HG03039 (cell line): Measurements from ENCODE around the gene CLEC11A.

Experiments
- ATAC-seq: cut with Tn5 transposase; IDR thresholded peaks from one replicate; pipeline ENCODE4 v1.9.1; 2021; ENCODE audit warnings: mild to moderate bottlenecking, moderate library complexity; ENCODE audit not compliant: unreplicated experiment

Gene CLEC11A

DNA sequence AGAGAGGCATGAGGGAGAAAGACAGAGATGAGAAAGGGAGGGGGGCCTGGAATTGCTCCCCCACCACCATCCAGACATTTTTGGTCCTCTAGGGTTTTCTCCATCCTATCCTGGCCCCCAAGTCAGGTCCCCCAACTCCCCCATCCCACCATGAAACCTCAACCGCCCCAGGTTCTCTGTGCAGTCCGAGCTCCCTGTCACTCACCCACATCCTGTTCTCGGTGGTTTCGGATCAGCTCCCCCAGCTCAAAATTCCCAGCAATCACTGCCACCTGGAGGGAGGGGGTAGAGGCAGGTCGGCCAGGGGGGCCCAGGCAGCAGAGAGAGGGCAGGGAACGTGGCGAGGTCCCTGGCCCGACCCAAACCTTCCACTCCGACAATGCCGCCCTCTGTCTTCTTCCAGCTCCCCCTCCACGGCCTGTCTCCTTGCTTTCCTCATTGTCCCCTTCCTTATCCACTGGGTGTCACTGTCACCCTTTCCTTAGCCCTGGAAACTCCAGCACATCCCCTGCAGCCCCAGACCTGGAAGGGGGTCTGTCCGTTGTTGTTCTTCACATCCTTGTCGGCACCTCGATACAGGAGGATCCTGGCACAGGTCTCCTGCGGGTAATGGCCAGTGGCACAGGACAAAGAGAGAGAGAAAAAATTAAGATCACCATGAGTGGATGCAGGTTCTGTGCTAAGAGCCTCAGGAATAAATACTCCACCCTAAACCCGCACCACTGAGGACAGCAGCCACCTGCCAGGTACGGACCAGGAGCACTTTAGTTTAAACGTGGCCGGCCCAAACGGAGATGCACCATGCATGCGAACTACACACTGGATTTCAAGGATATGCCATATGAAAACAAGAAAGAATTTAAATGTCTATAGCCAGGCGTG is 19.0 kb upstream of the CLEC11A start:
- no peak for ATAC-seq

DNA sequence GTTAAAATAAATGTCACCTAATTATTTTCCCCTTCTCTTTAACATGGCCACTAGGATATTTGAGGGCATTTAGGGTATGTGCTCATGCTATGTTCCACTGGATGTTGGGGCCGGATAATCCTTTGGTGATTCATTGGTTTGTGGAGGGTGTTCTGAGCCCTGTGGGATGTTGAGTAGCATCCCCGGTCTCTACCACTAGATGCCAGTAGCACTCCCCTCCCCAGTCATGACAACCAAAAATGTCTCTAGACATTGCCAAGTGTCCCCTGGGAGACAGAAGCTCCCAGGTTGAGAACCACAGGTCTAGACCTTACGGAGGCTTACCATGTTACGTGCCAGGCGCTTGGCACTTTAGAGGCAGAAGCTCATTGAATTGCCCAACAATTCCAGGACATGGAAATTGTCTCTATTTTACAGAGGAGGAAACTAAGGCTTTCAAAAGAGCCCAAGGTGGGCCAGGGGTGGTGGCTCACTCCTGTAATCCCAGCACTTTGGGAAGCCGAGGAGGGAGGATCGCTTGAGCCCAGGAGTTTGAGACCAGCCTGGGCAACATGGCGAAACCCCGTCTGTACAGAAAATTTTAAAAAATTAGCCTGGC is 17.6 kb upstream of the CLEC11A start:
- no peak for ATAC-seq

DNA sequence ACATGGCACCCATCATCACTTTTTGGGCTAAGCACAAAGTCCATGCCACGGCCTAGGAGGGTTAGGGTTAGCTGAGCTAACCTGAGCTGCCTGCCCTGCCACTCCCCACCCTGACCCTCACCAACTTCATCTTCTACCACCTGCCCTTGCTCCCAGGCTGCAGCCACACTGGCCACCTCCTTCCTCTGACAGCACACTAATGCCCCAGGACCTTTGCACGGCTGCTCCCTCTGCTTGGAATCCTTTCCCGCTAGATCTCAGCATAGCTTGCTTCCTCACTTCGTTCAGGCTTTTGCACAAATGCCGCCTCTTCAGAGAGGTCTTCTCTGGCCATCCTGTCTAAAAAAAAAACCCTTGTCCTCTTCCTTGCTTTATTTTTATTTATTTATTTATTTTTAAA is 16.8 kb upstream of the CLEC11A start:
- ATAC-seq, result no peak

DNA sequence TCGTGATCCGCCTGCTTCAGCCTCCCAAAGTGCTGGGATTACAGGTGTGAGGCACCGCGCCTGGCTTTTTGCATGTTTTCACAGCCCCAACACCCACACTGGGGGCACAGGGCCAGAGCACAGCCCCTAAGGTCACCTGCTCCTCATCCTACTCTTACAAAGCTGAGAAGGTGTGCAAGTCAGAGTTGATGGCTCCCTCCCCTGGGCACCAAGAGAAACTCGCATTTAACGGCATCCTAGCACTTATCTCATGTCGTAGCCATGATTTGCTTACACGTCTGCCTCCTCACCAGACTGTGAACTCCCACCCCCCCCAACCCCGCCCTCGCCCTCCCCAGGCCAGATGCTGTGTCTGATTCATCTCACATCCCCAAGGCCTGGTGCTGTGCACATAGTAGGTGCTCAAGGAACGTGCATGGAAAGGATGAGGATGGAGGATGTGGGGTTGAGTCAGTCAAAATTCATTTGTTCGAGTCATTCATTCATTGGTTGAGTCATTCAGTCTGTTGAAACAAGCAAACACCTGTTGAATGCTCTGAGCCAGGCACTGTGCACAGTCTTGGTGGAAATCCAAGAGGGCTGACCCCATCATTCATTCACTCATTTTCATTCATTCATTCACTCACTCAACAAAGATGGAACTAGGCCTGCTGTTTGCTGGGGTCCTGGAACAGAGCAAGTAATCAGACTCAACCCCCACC is 14.8 kb upstream of the CLEC11A start:
- no peak for ATAC-seq

DNA sequence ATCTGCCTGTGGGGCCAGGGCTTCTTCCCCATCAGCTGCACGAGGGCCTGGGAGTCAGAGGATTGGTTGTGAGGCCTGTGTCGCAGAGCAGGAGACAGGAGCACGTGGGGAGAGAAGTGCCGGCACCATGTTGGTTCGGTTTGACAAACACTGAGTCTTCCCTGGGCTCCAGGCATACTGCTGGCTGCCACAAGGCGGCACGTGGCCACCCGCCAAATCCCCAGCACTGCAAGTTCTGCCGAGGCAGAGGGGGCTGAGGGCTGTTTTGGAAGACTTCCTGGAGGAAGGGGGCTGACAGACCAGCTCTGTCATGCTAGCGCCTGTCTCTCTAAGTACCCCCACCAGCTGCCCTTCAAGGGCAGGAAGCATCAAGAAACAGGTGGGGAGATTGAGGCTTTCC is 13.1 kb upstream of the CLEC11A start:
- ATAC-seq, result no peak

DNA sequence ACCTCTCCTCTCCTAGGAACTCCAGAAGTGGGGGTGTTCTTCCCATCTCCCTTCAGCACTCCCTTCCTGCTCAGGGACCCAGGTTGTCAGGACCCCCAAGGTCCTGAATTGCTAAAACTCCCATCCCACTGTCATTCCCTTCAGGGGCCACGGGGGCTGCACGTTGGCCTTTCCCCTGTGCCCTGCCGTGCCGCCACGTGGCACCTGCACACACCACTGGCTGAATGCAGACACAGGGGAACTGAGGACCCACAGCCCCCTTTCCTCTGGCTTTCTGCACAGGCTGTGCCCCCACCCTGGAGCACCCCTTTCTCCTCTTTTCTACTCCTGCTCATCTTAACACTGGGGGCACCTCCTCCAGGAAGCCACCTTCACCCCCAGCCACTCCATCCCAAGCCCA is 12.6 kb upstream of the CLEC11A start:
- ATAC-seq, result no peak

DNA sequence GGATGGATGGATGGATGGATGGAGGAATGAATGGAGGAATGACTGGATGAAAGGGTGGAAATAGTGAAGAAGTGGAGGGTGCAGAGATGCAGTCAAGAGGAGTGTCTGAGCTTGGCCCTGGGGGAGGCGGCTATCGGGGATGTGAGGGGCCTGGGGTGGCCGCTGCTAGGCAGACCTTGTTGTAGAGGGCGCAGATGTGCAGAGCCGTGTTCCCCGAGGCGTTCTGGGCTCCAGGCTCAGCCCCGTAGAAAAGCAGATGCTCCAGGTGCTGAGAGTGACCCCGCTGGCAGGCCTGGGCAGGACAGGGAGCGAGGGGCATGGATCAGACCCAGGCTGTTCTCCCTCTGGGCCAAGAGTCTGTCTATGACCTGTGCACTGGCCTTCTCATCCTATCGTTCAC is 12.0 kb upstream of the CLEC11A start:
- ATAC-seq, result no peak

DNA sequence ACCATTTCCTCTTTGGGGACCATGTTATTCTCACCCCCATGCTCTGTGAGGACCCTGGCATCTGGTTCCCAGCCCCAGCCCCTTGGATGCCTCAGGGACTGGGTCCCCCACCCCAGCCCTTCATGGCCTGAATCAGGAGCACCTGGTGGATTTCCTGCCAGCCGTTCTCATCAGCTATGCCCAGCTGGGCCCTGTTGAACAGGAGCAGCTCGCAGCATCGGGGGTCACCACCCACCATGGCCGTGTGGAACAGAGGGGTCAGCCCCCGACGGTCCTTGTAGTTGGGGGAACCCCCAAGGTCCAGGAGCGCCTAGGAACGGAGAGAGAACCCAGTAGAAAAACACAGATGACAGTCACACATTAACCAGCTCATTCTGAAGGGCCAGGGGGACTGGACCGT is 11.4 kb upstream of the CLEC11A start:
- no peak for ATAC-seq

DNA sequence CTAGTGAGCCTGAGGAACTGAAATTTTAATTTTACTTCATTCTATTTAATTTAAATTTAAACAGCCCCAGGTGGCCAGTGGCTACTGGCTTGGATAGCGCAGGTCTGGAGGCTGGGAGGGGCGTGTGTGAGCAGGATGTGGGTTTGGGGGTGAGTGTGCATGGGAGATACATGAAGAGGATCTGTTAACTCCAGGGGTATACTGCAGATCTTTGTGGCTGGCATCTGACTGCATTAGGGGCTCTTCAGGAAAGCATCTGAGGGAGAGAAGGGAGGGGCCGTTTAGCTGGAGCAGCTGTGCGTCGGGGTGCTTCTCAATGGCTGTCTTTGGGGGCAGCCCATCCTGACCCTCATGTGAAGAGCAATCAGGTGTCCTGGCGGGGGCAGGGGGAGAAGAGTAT is 10.3 kb upstream of the CLEC11A start:
- no peak for ATAC-seq

DNA sequence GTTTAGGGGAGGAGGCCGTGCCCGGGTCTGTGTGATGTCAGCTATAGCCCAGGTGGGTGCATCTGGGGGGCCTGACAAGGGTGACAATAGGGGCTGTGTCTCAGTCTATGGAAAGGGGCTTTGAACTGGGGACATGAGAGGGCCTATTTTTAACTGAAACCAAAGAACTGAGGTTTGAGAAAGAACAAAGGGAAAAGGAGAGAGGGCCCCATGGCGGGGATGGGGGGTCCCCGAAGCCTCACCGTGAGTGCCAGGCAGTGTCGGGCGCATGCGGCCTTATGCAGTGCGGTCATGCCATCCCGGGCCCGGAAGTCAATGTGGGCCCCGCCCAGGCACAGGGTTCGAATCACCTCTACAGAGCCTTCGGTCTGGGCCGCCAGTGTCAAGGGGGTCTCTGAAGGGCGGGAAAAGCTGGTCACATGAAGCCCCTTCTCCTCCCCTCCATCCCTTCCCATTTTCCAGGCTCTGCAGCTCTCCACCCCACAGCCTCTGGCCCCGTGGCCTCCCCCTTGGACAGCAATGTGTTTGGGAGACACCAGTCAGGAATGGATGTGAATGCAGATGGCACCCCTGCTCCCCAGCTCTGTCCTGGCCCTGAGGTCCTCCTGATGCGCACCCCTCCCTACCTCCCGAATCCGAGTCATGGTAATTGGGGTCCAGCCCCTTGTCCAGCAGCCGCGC is 9.5 kb upstream of the CLEC11A start:
- no peak for ATAC-seq

DNA sequence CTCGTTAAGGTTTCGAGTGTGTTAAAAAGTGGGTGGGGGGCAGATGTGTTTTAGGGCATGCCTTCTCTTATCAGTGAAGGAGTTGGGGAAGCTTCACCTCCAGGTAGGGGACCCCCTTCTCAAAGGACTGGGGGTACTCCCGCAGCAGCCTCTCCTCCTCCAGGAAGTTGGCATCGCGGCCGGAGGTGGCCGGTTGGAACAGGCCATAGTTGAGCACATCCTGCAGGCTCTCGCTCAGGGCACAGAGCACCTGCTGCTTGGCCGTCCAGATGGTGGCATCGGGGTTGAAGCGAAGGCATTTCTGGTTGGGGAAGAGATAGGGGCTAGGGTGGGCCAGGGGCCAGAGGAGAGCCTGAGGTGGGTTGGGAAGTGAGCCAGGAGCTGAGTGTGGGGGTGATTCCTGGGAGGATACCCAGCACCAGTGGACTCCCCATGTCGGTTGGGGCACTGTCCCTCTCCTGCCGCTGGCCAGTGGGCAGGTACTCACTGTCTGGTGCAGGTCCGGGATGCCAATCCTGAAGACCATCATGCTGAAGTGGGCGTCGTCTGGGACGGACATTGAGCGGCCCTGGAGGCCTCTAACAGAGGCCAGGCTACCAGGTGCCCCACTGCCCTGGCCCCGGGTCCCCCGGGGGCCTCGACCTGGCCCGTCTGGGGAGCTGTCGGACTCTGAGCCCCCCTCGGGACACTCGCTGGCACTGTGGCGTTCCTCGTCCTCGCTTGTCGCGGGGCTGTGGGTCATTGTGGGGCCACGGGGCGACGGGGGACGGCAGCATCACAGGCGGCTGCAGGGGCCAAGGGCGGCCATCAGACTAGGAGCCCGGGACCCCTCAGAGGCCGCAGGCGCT is 6.8 kb upstream of the CLEC11A start:
- ATAC-seq, result no peak

DNA sequence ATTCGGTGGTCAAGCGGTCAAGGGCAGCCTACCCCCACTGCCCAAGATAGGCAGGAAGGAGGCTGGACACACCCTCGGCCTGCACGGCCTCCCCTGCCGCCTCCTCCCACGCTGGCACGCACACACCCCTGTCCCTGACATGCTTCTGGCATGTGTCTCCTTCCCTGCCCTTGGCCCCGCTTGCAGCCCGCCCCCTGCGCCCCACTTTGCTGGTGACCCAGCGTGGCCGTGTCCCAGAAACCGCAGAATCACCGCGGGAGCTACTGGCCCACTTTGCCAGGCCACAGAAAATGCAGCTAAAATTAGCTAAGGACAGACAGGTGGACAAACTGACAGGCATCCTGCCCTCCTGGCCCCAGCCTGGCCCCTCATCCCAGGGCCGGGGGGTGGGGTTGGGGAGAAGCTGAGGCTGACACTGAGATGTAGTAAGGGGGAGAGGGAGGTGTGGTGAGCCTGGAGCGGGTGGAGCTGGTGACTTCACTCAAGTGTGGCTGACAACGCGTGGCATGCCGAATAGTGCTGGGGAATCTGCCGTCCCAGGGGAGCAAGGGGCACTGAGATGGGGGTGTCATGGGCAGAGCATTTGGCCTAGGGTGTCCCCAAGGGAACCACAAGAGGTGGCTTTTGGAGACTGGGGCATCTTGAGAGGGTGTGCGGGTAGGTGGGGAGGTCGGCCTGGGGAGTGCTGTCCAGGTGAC is 6.0 kb upstream of the CLEC11A start:
- ATAC-seq, result no peak

DNA sequence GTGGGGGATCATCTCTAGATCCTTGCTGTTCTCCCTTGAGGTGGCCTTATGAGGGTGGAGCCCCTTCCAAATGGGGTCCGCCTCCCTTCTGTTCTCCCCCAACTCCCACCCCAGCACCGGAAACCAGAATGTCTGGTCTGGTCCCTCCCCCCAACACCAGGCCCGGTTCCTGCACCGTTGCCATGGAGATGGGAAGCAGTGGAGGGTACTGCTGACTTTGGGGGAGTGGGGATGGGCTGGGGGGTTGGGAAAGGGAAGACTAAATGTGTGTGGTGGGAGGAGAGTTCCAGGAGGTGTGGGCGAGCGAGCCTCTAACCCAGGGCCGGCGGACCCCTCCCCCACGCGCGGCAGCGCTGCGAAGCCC is 5.3 kb upstream of the CLEC11A start:
- no peak for ATAC-seq

DNA sequence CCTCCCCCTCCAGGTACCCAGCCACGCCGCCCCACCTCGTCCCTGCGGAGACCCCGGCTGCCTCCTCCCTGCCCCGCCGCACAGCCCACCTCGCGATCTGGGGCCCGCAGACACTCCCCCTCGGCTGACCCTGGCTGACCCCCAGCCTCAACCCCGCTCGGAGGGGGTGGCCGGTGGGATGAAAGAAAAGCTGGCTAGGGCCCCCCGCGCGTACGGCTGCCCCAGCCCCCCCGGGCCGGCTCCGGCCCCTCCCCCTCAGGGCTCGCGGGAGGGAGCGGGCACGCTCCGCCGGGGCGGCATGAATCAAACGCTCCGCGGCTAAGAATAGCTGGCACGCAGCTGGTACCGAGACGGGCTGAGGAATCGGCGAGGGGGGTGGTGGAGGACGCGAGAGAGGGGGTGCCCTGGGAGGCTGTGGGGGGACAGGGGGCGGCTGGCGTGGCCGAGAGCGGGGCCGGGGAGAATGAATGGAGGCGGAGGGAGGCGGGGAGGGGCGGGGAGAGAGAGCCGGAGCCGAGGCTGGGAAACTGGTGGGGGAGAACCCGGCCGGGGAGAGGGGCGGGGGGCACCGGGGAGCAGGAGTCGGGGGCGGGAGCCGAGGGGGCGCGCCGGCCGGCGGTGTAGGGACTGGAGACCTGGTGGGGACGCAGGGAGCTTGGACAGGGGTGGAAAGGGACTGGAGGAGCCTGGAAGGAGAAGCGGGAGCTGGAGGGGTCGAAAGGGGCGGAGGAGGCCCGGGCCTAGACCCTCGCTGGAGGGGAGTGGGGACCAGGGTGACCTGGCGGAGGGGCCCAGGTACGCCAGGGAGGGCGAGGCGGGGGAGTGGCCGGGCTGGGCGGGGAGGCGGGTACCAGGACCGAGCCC is 4.7 kb upstream of the CLEC11A start:
- no peak for ATAC-seq

DNA sequence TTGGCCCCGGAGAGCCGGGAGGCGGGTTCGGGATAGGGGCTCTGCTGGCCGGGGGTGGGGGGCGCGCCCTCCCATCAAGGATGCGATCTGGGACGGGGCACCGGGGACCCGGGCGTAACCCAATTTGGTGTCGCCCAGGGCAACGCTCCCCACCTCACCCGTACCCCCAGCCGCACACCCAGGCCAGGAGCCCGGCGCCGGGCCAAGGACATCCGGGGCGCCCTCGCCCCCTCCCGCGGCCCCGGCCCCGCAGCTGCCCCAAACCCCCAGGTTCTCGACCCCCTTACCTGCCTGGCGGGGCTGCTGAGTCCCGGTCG is 4.1 kb upstream of the CLEC11A start:
- no peak for ATAC-seq

DNA sequence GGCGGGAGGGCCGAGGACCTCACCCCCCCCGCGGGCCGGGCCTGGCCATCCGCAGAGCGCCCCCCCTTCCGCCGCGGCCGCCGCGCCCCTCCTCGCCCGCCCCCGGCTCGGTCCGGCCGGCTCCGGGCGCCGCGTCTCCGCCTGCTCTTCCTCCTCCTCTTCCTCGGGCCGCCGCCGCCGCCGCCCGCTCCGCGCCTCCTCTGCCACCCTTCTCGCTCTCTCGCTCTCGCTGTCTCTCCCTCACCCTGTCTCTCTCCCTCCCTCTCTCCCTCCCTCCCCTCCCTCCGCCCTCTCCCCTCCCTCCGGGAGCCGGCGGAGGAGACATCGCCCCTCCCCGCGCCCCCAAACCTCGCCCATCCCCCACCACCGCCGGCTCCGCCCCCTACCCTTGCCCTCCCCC is 3.6 kb upstream of the CLEC11A start, which contains the start of gene SHANK1:
TSS of gene SHANK1 (minus strand) at position 237 of the 400 bp plus-strand sequence. CDS start 2,883 bp downstream, outside the sequence.
- ATAC-seq, result no peak

DNA sequence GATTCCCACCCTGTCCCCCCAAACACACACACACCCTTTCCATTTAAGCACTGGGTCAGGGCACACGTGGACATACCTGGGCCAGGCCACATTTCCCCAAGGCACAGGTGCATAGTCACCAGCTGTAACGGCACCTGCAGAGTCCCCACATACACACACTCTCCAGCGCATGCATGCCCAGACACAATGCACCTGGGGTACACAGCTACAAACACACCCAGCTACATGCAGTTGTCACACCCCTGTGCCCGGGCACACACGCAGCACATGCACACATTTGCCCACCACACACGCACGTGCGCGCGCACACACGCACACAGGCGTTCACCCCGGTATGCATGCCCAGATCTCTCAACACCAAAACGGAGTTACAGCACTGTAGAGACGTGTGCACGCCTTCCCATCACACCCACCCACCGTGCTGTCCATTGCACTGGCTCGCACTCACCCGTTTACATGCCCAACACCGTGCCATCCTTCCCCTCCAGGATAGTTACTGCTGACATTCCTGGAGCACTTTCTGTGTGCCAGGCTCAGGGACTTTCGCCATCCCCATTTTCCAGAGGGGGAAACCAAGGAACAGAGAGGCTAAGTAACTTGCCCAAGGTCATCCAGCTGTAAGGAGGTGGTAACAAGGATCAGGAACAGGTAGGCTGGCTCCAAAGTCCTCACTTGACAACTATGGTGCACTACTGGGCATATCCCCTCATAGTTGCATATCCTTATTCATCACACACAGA is 2.8 kb upstream of the CLEC11A start:
- no peak for ATAC-seq

DNA sequence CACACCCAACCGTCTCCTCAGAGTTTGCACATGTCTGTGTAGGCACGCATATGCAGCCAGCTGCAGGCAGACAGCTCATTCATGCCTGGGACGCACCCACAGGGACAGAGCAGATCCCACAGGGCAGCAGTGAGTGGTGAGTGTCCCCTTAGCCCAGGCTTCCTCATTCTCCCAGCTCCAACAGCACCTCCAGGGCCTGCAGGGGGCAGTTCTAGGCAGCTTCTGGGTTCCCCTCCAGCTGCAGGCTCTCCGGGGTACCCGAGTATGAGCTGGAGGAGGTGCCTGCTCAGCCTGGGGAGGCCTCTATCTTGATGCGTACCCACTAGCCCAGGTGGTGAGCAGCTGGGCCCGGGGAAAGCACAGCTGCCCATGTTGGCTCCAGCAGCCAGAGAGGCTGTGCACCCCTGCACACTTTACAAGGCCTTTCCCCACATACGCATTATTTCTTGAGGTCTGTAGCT is 2.2 kb upstream of the CLEC11A start:
- no peak for ATAC-seq
